GM19397 (cell line): Measurements from ENCODE around the gene ZNF630.
"Not testable (repeated sequence)": the region's sequence is repeated elsewhere in the genome, so short reads cannot be mapped to it uniquely, and the experiment has no call there.

Experiments used
- ATAC-seq: cut with Tn5 transposase; IDR thresholded peaks from one replicate; pipeline ENCODE4 v1.9.1; 2021; ENCODE audit warnings: mild to moderate bottlenecking, moderate library complexity; ENCODE audit not compliant: unreplicated experiment

Gene ZNF630

DNA sequence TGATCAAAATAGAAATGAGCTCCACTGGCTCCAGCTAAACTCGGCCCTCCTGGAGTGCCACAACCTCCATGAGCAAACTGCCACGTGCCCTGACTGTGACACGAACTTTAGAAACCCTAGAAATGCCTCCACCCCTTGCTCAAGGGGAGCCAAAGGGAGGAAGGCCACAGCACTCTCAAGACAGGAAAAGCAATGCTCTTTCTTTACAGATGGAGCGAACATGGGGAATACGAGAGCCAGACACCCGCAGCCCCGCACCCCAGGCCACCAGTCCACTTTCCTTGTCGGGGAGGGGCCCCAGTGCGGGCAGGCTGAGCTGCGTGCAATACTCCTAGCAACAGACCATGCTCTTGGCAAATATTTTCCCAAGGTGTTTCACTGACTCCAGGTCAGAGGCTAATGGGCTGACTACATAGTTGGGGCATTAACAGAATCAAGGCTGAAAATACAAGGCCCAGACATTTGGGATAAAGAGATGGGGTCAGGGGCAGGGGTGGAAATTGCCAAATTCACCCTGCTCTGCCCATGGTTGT lies 40.7 kb downstream of the ZNF630 start:
- not testable (repeated sequence) for ATAC-seq

DNA sequence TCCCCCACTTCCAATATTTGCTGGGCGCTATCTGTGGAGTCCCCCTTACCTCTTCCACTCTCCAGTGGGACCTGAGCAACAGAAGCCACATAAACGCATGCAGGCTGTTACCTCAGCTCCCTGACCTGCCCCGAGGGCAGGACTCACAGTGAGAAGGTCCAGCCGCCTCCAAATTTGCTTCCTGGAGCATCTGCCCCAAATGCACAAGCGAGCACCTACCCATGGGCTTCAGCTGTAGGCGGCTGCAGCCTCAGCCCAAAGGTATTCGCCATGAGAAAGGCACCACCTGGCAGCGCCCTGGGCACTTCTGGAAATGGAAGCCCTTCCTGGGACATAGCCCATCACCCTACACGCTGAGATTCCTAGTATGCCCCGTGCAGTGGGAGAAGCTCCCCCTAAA lies 41.2 kb downstream of the ZNF630 start:
- ATAC-seq = no peak

DNA sequence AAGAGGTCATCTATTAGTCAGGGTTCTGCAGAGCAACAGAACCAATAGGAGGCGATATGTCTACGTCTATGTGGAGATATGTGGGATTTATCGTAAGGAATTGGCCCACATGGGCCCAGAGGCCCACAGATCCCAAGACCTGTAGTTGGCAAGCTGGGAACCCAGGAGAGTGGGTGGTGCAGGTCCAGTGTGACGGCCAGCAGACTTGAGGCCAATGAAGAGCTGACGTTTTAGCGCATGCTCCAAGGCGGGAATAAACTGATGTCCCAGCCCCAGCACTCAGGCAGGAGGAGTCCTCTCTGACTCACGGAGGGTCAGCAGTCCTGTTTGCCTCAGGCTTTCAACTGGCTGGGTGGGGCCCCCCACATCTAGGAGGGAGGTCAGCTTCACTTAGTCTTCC lies 43.3 kb downstream of the ZNF630 start:
- no peak for ATAC-seq

DNA sequence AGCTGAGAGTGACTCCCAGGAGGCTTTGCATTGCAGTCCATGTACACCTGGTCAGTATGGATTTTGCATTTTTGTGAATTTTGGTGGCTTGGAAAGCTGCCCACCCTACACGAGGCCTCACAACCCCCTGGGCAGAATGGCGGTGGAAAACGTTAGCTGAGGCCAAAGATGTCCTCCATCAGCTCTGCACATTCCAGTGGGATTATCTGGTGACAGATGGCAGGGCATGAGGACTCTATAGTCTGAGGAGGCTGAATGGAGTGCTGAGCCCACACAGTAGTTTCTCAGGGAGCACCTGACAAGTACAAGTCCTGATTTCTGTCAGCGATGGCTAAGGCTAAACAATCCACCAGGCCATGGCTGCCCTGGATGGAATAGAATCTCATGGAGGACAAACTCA lies 43.9 kb downstream of the ZNF630 start:
- ATAC-seq = not testable (repeated sequence)

DNA sequence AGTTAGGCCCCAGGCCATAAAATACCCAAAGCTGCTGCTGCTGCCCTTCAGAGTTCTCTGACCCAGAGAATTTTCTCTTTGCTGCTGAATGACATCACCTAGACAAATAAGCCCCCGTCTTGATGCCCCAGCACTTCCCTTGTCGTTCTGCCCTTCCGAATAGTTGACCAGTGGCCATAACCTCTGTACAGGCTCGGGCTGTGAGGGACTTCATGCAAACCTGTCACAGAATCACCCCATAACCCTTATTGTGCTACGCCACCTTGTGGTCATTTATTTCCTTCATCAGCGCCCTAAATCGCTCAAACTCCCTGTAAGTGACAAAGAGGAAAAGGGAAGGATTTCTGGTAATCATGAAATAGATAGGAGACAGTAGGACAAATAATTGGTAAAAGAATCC lies 45.9 kb downstream of the ZNF630 start:
- ATAC-seq = no peak

DNA sequence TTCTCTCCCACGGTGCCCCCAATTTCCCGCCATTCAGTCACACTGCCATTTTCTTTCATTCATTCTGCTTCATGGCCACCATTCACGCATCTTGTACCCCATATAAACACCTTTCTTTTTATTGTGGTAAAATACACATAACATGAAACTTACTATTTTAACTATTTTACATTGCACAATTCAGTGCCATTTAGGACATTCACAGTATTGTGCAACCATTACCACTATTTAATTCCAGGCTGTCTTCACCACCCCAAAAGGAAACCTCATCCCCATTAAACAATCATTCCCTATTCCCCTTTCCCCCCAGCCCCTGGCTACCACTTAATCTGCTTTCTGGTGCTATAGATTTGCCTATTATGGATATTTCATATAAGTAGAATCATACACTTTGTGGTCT lies 48.7 kb downstream of the ZNF630 start:
- no peak for ATAC-seq

DNA sequence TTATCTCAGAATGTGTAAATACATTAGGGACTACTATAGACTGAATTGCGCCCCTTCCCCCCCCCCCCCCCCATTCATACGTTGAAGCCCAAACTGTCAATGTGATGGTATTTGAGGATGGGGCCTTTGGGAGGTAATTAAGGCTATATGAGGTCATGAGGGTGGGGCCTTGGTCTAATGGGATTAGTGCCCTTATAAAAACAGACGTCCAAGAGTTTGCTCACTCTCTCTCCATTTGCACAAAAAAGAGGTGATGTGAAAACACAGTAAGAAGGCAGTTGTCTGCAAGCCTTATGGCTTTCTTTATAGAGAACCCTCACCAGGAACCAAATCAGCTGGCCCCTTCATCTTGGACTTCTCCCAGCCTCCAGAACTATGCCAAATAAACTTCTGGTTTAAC lies 49.3 kb downstream of the ZNF630 start:
- no peak for ATAC-seq

DNA sequence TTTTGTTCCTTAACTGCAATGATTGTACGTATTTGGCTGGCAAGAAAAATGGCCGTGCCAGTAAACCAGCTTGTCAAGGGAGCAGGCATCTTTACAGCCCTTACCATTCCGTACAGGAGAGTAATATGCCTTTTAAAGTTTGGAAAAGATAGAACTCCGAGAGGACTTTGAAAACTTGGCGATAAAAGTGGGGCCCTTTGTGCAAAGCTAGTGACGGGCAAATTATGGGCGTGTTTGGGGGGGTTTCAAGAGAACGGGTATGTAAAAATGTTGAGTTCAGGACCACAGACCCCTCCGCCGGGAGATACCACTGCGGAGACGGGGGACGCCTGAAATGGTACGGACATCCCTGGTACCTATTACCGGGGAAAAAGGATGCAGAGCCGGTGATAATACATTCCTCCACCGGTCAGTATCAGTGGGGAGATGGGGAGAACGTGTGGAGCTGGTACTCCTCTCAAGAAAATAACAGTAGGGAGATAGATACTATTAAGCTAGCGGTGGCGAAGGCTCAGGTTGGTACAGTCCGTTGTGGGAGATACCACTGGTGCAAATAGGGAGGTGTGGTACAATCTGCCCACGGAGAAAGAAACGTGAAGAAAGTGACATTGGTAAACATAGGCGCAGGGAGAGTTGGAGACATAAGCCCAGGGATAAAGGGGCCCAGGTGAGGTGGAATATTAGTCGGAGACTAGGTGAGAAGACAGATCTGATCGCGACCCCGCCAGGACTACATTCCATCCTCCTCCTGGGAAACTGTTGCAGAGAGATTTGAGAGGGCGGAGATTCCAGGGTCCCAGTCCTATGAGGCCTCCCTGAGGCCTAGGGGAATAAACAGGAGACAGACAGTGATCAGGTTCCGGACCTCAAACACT lies 50.2 kb downstream of the ZNF630 start:
- ATAC-seq = peak; percentile 68

DNA sequence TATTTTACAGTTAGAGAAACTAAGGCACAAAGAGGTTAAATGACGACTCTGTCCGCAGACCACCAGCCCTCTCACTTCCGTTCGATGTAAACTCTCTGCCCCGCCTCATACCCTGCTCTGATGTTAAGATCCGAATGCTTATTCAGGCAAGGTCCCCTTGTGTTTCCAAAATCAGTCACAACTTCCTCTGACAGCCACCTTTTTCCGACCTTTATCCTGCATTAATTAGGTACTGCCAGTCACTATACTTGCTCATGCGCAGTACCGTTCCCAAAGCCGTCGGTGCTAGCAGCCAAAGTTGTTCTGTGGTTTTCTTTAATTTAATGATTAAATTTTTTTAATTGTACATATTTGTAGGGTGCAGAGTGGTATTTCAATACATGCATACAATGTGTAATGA lies 51.0 kb downstream of the ZNF630 start:
- not testable (repeated sequence) for ATAC-seq

DNA sequence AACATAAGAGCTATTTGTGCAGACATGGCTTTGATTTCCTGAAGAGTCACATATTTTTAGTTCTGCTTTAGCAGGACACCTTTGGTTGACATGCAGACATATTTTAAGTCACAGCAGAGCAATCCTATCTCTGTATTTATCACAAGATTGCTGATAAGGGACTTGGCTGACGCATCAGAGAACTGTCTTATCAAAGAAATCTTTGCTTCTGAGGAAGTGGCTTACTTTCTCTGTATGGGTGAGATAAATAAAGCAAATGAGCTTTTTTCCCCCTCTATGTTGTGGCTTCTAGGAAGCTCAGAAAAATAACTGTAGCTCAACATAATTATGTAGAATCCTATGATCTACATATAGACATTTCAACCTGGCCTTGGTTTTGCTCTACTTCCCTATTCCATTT lies 51.5 kb downstream of the ZNF630 start:
- not testable (repeated sequence) for ATAC-seq

DNA sequence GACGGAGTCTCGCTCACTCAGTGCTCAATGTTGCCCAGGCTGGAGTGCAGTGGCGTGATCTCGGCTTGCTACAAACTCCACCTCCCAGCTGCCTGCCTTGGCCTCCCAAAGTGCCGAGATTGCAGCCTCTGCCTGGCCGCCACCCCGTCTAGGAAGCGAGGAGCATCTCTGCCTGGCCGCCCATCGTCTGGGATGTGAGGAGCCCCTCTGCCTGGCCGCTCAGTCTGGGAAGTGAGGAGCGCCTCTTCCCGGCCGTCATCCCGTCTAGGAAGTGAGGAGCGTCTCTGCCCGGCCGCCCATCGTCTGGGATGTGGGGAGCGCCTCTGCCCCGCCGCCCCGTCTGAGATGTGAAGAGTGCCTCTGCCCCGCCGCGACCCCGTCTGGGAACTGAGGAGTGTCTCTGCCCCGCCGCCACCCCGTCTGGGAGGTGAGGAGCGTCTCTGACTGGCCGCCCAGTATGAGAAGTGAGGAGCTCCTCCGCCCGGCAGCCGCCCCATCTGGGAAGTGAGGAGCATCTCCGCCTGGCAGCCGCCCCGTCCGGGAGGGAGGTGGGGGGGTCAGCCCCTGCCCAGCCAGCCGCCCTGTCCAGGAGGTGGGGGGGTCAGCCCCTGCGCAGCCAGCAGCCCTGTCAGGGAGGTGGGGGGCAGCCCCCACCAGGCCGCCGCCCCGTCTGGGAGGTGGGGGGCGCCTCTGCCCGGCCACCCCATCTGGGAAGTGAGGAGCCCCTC lies 54.7 kb downstream of the ZNF630 start:
- not testable (repeated sequence) for ATAC-seq

DNA sequence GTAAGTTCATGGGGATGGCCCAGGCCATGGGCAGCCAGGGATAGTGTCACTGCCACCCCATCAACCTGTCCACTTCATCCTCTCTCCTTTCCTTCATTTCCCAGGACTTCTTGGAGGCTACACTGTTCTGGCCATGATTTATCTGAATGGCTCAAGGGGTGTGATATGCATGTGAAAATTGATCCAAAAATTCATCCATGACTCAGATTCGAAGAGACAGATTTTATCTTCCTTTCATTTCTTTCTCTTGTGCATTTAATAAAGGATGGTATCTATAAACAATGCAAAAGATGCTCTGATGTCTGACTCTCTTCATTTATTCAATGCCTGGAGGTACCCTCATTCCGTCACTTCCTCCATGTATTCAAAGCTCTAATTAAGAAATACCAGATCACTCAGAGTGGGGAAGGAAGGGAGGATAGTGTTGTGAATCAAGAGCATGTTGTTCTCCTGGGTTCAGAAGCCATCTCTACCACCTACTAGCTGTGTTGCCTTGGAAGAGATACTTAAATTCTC lies 61.9 kb downstream of the ZNF630 start:
- ATAC-seq = not testable (repeated sequence)
